Measurements from ENCODE around the gene DNAAF3. TPM values are rescaled to one million over a fixed set of nuclear protein-coding genes. Genes with fewer than 3 reads are reported as not detected.

The DNAAF3 gene
- not detected for total RNA-seq
- under 1 TPM in 1 of 2 donors, not detected in 1; 0.93 TPM for polyA plus RNA-seq

DNA sequence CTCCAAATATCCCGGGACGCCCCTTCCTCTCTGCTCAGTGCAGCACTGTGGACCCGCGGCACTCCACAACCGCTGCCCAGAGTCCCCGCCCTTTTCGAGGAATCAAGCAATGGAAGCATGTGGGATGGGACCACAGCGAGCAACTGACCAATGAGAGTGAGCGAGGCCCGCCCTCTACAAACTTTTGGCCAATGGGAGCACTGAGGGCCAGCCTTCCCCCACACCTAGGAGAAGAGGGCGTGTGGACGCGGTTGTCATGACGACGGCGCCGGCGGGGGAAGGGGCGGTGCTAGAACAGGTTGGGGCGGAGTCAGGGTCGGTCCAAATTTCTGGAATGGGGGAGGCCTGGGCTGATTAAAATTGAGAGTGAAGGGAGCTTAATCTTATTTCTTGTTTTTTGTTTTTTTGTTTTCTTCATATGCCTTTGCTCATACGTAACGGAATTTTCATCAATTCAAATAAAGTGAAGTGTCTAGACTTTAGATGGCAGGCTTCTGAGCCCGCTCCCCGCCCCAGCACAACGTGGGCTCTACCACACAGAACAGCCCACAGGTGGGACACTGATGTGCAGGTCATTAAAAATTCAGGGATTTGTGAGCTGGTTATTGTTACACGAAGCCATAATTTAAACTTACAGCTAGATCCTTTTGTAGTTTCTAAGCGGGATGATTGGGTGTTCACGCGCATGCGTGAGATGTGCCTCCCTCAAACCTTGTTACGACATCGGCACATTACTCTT is at the start of gene DNAAF3:
TSS of gene DNAAF3 (minus strand) at position 84 of the 739 bp plus-strand sequence. CDS start 200 bp downstream, outside the sequence.
- ChIA-PET CTCF (ENCODE audit: partially characterized antibody) (interaction anchor here (0.9 to 1.9 kb wide), 3 partner anchors 23 to 26 kb away, joined by 3 to 6 read pairs (median 5); no protein-coding TSS in a partner anchor), POLR2A (ENCODE audit: partially characterized antibody) (interaction anchor here (0.6 kb wide), 1 partner anchor 275 kb away, joined by 3 read pairs; no protein-coding TSS in a partner anchor)
- Histone ChIP-seq H3K4me3 (ENCODE audit: low read length in 2 of 2) (no peak within 1 kb of the TSS), H3K9me3 (ENCODE audit: control insufficient read depth in 1 of 2, low read length in 2 of 2) (no peaks in the 10 kb centered on the region), H3K4me1 (ENCODE audit: insufficient read depth, low read length) (peaks cover 14% of the 10 kb centered on the region), H3K27me3 (ENCODE audit: insufficient read depth, low read length) (peaks cover 26% of the 10 kb centered on the region), H3K27ac (ENCODE audit: low read depth, low read length) (no peak within 1 kb of the TSS), H3K36me3 (ENCODE audit: insufficient read depth, low read length) (no peaks in the 10 kb centered on the region)
- Mint-ChIP-seq H3K4me1 (peaks cover 10 to 19% (median 10%) of the 10 kb centered on the region in 4 donors), H3K27ac (peak within 1 kb of the TSS in 6 of 7 donors; percentile 53 to 80 (median 71)), H3K4me3 (peak within 1 kb of the TSS; percentile 15 to 86 (median 56)), H3K27me3 (peaks cover 44 to 58% of the 10 kb centered on the region in 2 donors), H3K9me3 (peaks cover 0 to 9% (median 2%) of the 10 kb centered on the region in 8 donors), H3K36me3 (no peaks in the 10 kb centered on the region)
- intact Hi-C loops (cut with micrococcal nuclease): no loop called here
- DNase-seq: peak; percentile 36 to 58 (median 57)

GRCh38 chr19:55213547-55213946 is 47.1 kb upstream of the DNAAF3 start:
- Histone ChIP-seq H3K4me3 (ENCODE audit: low read length in 2 of 2) (no peak overlapping the region), H3K9me3 (ENCODE audit: control insufficient read depth in 1 of 2, low read length in 2 of 2) (no peaks in the 10 kb centered on the region), H3K27ac (ENCODE audit: low read depth, low read length) (no peak overlapping the region), H3K4me1 (ENCODE audit: insufficient read depth, low read length) (peaks cover 11% of the 10 kb centered on the region), H3K36me3 (ENCODE audit: insufficient read depth, low read length) (no peaks in the 10 kb centered on the region), H3K27me3 (ENCODE audit: insufficient read depth, low read length) (no peaks in the 10 kb centered on the region)
- CTCF ChIA-PET (ENCODE audit: partially characterized antibody): no interaction called here
- peaks cover 0 to 24% (median 20%) of the 10 kb centered on the region in 8 donors for H3K9me3 Mint-ChIP-seq
- no peak overlapping the region for H3K27ac Mint-ChIP-seq
- H3K4me1 Mint-ChIP-seq: peaks cover 3 to 16% (median 6%) of the 10 kb centered on the region in 4 donors
- POLR2A ChIA-PET (ENCODE audit: partially characterized antibody): no interaction called here
- intact Hi-C loops (cut with micrococcal nuclease): no loop called here
- peaks cover 0 to 4% of the 10 kb centered on the region in 2 donors for H3K36me3 Mint-ChIP-seq
- H3K4me3 Mint-ChIP-seq: no peak overlapping the region
- H3K27me3 Mint-ChIP-seq: peaks cover 21 to 32% of the 10 kb centered on the region in 2 donors
- DNase-seq: no peak

GRCh38 chr19:55212447-55212846 is 46.0 kb upstream of the DNAAF3 start:
- peaks cover 3 to 16% (median 6%) of the 10 kb centered on the region in 4 donors for H3K4me1 Mint-ChIP-seq
- peaks cover 0 to 4% of the 10 kb centered on the region in 2 donors for H3K36me3 Mint-ChIP-seq
- DNase-seq: peak in 4 of 5 donors; percentile 12 to 21 (median 16)
- CTCF ChIA-PET (ENCODE audit: partially characterized antibody): no interaction called here
- no peak overlapping the region for H3K27ac ChIP-seq (ENCODE audit: low read depth, low read length)
- H3K4me3 Mint-ChIP-seq: no peak overlapping the region
- H3K4me1 ChIP-seq (ENCODE audit: insufficient read depth, low read length): peaks cover 11% of the 10 kb centered on the region
- no peak overlapping the region for H3K27ac Mint-ChIP-seq
- POLR2A ChIA-PET (ENCODE audit: partially characterized antibody): interaction anchor here (0.8 kb wide), 1 partner anchor 33 kb away, joined by 3 read pairs; no protein-coding TSS in a partner anchor
- intact Hi-C loops (cut with micrococcal nuclease): loop anchor here (1.0 kb wide), 2 partner anchors 206 to 291 kb away; no protein-coding TSS in a partner anchor
- peaks cover 0 to 24% (median 20%) of the 10 kb centered on the region in 8 donors for H3K9me3 Mint-ChIP-seq
- no peaks in the 10 kb centered on the region for H3K36me3 ChIP-seq (ENCODE audit: insufficient read depth, low read length)
- H3K4me3 ChIP-seq (ENCODE audit: low read length in 2 of 2): no peak overlapping the region
- H3K27me3 ChIP-seq (ENCODE audit: insufficient read depth, low read length): no peaks in the 10 kb centered on the region
- no peaks in the 10 kb centered on the region for H3K9me3 ChIP-seq (ENCODE audit: control insufficient read depth in 1 of 2, low read length in 2 of 2)
- H3K27me3 Mint-ChIP-seq: peaks cover 21 to 32% of the 10 kb centered on the region in 2 donors

GRCh38 chr19:55209693-55210472 is 43.5 kb upstream of the DNAAF3 start:
- intact Hi-C loops (cut with micrococcal nuclease): no loop called here
- no peak overlapping the region for H3K27ac ChIP-seq (ENCODE audit: low read depth, low read length)
- peaks cover 17 to 28% of the 10 kb centered on the region in 2 donors for H3K27me3 Mint-ChIP-seq

DNA sequence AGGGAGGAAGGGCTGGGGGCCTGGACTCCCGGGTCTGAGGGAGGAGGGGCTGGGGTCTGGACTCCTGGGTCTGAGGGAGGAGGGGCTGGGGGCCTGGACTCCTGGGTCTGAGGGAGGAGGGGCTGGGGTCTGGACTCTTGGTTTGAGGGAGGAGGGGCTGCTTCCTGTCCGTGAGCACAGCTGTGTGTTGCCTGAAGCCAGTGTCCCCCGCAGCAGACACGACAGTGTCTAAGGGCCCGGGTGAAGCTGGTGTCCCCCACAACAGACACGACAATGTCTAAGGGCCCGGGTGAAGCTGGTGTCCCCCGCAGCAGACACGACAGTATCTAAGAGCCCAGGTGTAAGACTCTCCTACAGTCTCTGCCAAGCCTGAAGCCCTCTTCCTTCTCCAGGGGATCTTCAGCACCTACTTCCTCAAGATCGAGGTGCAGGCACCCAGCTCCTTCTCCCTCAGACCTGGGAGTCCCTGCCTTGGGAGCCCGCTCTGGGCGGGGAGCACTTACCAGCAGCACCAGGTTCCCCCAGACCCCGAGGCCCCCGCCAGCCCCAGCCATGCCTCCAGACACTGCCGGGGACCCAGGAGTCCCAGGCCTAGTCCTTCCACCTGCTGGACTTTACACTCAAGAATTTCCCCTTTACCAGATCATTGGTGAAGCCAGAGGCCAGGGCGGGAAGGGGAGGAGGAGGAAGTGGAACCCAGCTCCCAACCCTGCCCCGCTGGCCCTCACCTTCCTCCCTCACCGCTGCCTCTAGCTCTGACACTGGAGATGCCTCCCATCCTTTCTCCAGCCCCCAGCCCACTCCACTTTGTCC is 42.7 kb upstream of the DNAAF3 start, which contains the start of gene PTPRH:
TSS of gene PTPRH (minus strand) at position 622 of the 813 bp plus-strand sequence. CDS start at position 554, 68 bp downstream.
- ChIA-PET CTCF (ENCODE audit: partially characterized antibody) (no interaction called here), POLR2A (ENCODE audit: partially characterized antibody) (no interaction called here)
- peaks cover 0 to 14% (median 10%) of the 10 kb centered on the region in 8 donors for H3K9me3 Mint-ChIP-seq
- H3K27me3 ChIP-seq (ENCODE audit: insufficient read depth, low read length): peaks cover 8% of the 10 kb centered on the region
- no peak within 1 kb of the TSS for H3K27ac ChIP-seq (ENCODE audit: low read depth, low read length)
- intact Hi-C loops (cut with micrococcal nuclease): no loop called here
- no peak within 1 kb of the TSS for H3K4me3 Mint-ChIP-seq
- no peak within 1 kb of the TSS for H3K4me3 ChIP-seq (ENCODE audit: low read length in 2 of 2)
- DNase-seq: no peak
- no peaks in the 10 kb centered on the region for H3K4me1 ChIP-seq (ENCODE audit: insufficient read depth, low read length)
- H3K4me1 Mint-ChIP-seq: peaks cover 0 to 2% (median 0%) of the 10 kb centered on the region in 4 donors
- H3K36me3 ChIP-seq (ENCODE audit: insufficient read depth, low read length): no peaks in the 10 kb centered on the region
- peaks cover 0 to 4% of the 10 kb centered on the region in 2 donors for H3K36me3 Mint-ChIP-seq
- H3K27ac Mint-ChIP-seq: peak within 1 kb of the TSS in 1 of 7 donors; percentile 37
- H3K27me3 Mint-ChIP-seq: peaks cover 20 to 30% of the 10 kb centered on the region in 2 donors
- H3K9me3 ChIP-seq (ENCODE audit: control insufficient read depth in 1 of 2, low read length in 2 of 2): no peaks in the 10 kb centered on the region

More at GRCh38 chr19:55209693-55210472, 43.5 kb upstream of the DNAAF3 start:
- Mint-ChIP-seq H3K4me1 (peaks cover 0 to 2% (median 0%) of the 10 kb centered on the region in 4 donors), H3K4me3 (no peak overlapping the region), H3K27ac (peak overlapping the region in 1 of 7 donors; percentile 37), H3K9me3 (peaks cover 0 to 15% (median 12%) of the 10 kb centered on the region in 8 donors), H3K36me3 (peaks cover 0 to 4% of the 10 kb centered on the region in 2 donors)
- ChIA-PET POLR2A (ENCODE audit: partially characterized antibody) (no interaction called here), CTCF (ENCODE audit: partially characterized antibody) (no interaction called here)
- DNase-seq: no peak
- Histone ChIP-seq H3K36me3 (ENCODE audit: insufficient read depth, low read length) (no peaks in the 10 kb centered on the region), H3K27me3 (ENCODE audit: insufficient read depth, low read length) (peaks cover 5% of the 10 kb centered on the region), H3K9me3 (ENCODE audit: control insufficient read depth in 1 of 2, low read length in 2 of 2) (no peaks in the 10 kb centered on the region), H3K4me1 (ENCODE audit: insufficient read depth, low read length) (no peaks in the 10 kb centered on the region), H3K4me3 (ENCODE audit: low read length in 2 of 2) (no peak overlapping the region)

- Mint-ChIP-seq H3K27ac (peak overlapping the region in 3 of 7 donors; percentile 57 to 60 (median 59)), H3K27me3 (peaks cover 13 to 25% of the 10 kb centered on the region in 2 donors)
Observed at GRCh38 chr19:55206664-55207500, 40.5 kb upstream of the DNAAF3 start.

More at GRCh38 chr19:55206664-55207500, 40.5 kb upstream of the DNAAF3 start:
- peaks cover 0 to 1% (median 0%) of the 10 kb centered on the region in 8 donors for H3K9me3 Mint-ChIP-seq
- H3K36me3 ChIP-seq (ENCODE audit: insufficient read depth, low read length): no peaks in the 10 kb centered on the region
- H3K4me1 ChIP-seq (ENCODE audit: insufficient read depth, low read length): no peaks in the 10 kb centered on the region
- ChIA-PET CTCF (ENCODE audit: partially characterized antibody) (no interaction called here), POLR2A (ENCODE audit: partially characterized antibody) (no interaction called here)
- peaks cover 0 to 2% (median 0%) of the 10 kb centered on the region in 4 donors for H3K4me1 Mint-ChIP-seq
- no peaks in the 10 kb centered on the region for H3K9me3 ChIP-seq (ENCODE audit: control insufficient read depth in 1 of 2, low read length in 2 of 2)
- no peak overlapping the region for H3K4me3 Mint-ChIP-seq
- no peak for DNase-seq
- H3K27me3 ChIP-seq (ENCODE audit: insufficient read depth, low read length): peaks cover 8% of the 10 kb centered on the region
- no peaks in the 10 kb centered on the region for H3K36me3 Mint-ChIP-seq
- intact Hi-C loops (cut with micrococcal nuclease): no loop called here
- no peak overlapping the region for H3K27ac ChIP-seq (ENCODE audit: low read depth, low read length)
- no peak overlapping the region for H3K4me3 ChIP-seq (ENCODE audit: low read length in 2 of 2)
